IMR-90 (cell line): ENCODE data around the gene TBC1D22A. TPM values are rescaled to one million over a fixed set of nuclear protein-coding genes. Genes with fewer than 3 reads are reported as not detected.

Experiments used
- ATAC-seq: fragments of 200-7000 bp; cut with Tn5 transposase; 2 replicates; pipeline ENCODE4 v1.9.1; 2020; ENCODE audit warnings: low read depth, mild to moderate bottlenecking, moderate library complexity
- BruUV-seq: library from RNA; stranded (reverse); fragments of 400-500 nt; replicated peaks from 2 replicates; lab custom pipeline; 2021; lab: Mats Ljungman, UMichigan
- CTCF ChIA-PET: fragments of 300-600 bp; formaldehyde crosslinking; extraction: SDS; loops from one replicate; lab custom pipeline; 2021; ENCODE audit warnings: antibody characterized with exemption; lab: Yijun Ruan, JAX
- POLR2A ChIA-PET: fragments of 300-600 bp; sonication (Branson Sonifier 250); formaldehyde crosslinking; loops from one replicate; lab custom pipeline; 2022; ENCODE audit warnings: antibody characterized with exemption; ENCODE audit not compliant: unreplicated experiment; lab: Charles Lee
- DNase-seq: peaks from one replicate; pipeline ENCODE4 v3.0.0; 2013
- H2AFZ ChIP-seq: replicated peaks from 2 replicates; pipeline ENCODE3; 2013; ENCODE audit warnings: low read length, mild to moderate bottlenecking; ENCODE audit not compliant: poor library complexity
- H2AK5ac ChIP-seq: 2 replicates; pipeline ENCODE4 v1.6.1; 2013; ENCODE audit warnings: low read depth, low read length, inconsistent platforms
- H2AK9ac ChIP-seq: replicated peaks from 2 replicates; pipeline ENCODE3; 2013; ENCODE audit warnings: mild to moderate bottlenecking, low read depth, low read length, moderate library complexity; ENCODE audit not compliant: poor library complexity
- H2BK120ac ChIP-seq: 2 replicates; pipeline ENCODE4 v1.6.1; 2013; ENCODE audit warnings: low read depth, low read length, inconsistent platforms
- H2BK15ac ChIP-seq: 3 replicates; pipeline ENCODE4 v1.6.1; 2013; ENCODE audit warnings: low read depth, low read length, inconsistent platforms
- H2BK20ac ChIP-seq: 2 replicates; pipeline ENCODE4 v1.6.1; 2013; ENCODE audit warnings: low read depth, mild to moderate bottlenecking, inconsistent platforms, low read length, moderate library complexity
- H2BK5ac ChIP-seq: 2 replicates; pipeline ENCODE4 v1.6.1; 2013; ENCODE audit warnings: mild to moderate bottlenecking, low read depth, low read length, inconsistent platforms; ENCODE audit not compliant: poor library complexity, severe bottlenecking
- H3K14ac ChIP-seq: replicated peaks from 2 replicates; pipeline ENCODE4 v1.6.1; 2013; ENCODE audit warnings: low read depth, low read length, inconsistent platforms
- H3K18ac ChIP-seq: 2 replicates; pipeline ENCODE4 v1.6.1; 2013; ENCODE audit warnings: low read depth, low read length, control low read depth
- H3K23ac ChIP-seq: 2 replicates; pipeline ENCODE4 v1.6.1; 2013; ENCODE audit warnings: low read depth, low read length, inconsistent platforms
- H3K27ac ChIP-seq: 2 replicates; pipeline ENCODE4 v1.5.1; 2013; ENCODE audit warnings: mild to moderate bottlenecking, control low read depth, low read length; ENCODE audit not compliant: insufficient read depth
- H3K27me3 ChIP-seq: 2 replicates; pipeline ENCODE4 v1.6.1; 2013; ENCODE audit warnings: low read length; ENCODE audit not compliant: control insufficient read depth, insufficient read depth
- H3K36me3 ChIP-seq: 2 replicates; pipeline ENCODE4 v1.6.1; 2013; ENCODE audit warnings: low read length, mixed read lengths; ENCODE audit not compliant: control insufficient read depth, insufficient read depth
- H3K4ac ChIP-seq: 2 replicates; pipeline ENCODE4 v1.6.1; 2013; ENCODE audit warnings: low read depth, low read length, inconsistent platforms
- H3K4me1 ChIP-seq: 2 replicates; pipeline ENCODE4 v1.6.1; 2013; ENCODE audit warnings: low read length, mixed read lengths; ENCODE audit not compliant: control insufficient read depth, insufficient read depth
- H3K4me2 ChIP-seq: 2 replicates; pipeline ENCODE4 v1.6.1; 2013; ENCODE audit warnings: low read depth, mild to moderate bottlenecking, control low read depth, low read length, moderate library complexity
- H3K4me3 ChIP-seq: 2 replicates; pipeline ENCODE4 v1.5.1; 2013; ENCODE audit warnings: low read depth, mild to moderate bottlenecking, control low read depth, low read length, moderate library complexity; ENCODE audit not compliant: insufficient read depth
- H3K56ac ChIP-seq: 2 replicates; pipeline ENCODE4 v1.6.1; 2013; ENCODE audit warnings: low read length, inconsistent platforms; ENCODE audit not compliant: insufficient read depth; ENCODE audit errors: extremely low read depth
- H3K79me1 ChIP-seq, 2 experiments: 2 replicates each; pipeline ENCODE4 v1.6.1; 2013; ENCODE audit warnings: low read length in 2 of 2, inconsistent platforms in 1 of 2, low read depth in 1 of 2
- H3K9ac ChIP-seq: 2 replicates; pipeline ENCODE4 v1.6.1; 2013; ENCODE audit warnings: low read depth, low read length, control low read depth
- H3K9me1 ChIP-seq: 2 replicates; pipeline ENCODE4 v1.6.1; 2013; ENCODE audit warnings: low read length, inconsistent platforms; ENCODE audit not compliant: insufficient read depth
- H3K9me3 ChIP-seq: 2 replicates; pipeline ENCODE4 v1.6.1; 2013; ENCODE audit warnings: low read length; ENCODE audit not compliant: control insufficient read depth, insufficient read depth
- H4K20me1 ChIP-seq: 2 replicates; pipeline ENCODE4 v1.6.1; 2013; ENCODE audit warnings: low read length, inconsistent platforms; ENCODE audit not compliant: insufficient read depth
- H4K5ac ChIP-seq: 2 replicates; pipeline ENCODE4 v1.6.1; 2013; ENCODE audit warnings: mild to moderate bottlenecking, low read depth, low read length, control low read depth
- H4K8ac ChIP-seq, 2 experiments: 2 replicates each; pipeline ENCODE4 v1.6.1; 2013; ENCODE audit warnings: low read depth in 2 of 2, low read length in 2 of 2, control low read depth in 1 of 2, inconsistent platforms in 1 of 2
- H4K91ac ChIP-seq: 2 replicates; pipeline ENCODE4 v1.6.1; 2013; ENCODE audit warnings: low read depth, low read length, inconsistent platforms; ENCODE audit not compliant: insufficient read depth
- BHLHE40 ChIP-seq: fragments of 150-350 bp; IDR thresholded peaks from 2 replicates; pipeline ENCODE4 v1.6.1; 2016; ENCODE audit warnings: mild to moderate bottlenecking, low read depth, low read length
- FOS ChIP-seq: fragments of 150-350 bp; IDR thresholded peaks from 2 replicates; pipeline ENCODE4 v1.6.1; 2016; ENCODE audit warnings: low read depth, low read length
- MXI1 ChIP-seq: IDR thresholded peaks from 2 replicates; pipeline ENCODE4 v1.6.1; 2012; ENCODE audit warnings: low read depth, mild to moderate bottlenecking, low read length, moderate library complexity, borderline replicate concordance
- NFE2L2 ChIP-seq: fragments of 150-350 bp; IDR thresholded peaks from 2 replicates; pipeline ENCODE4 v1.6.1; 2016; ENCODE audit warnings: low read depth, mild to moderate bottlenecking, low read length
- RCOR1 ChIP-seq: IDR thresholded peaks from 2 replicates; pipeline ENCODE4 v1.6.1; 2012; ENCODE audit warnings: mild to moderate bottlenecking, low read length, improper control_type of control experiment; ENCODE audit not compliant: insufficient replicate concordance
- SMC3 ChIP-seq: fragments of 150-350 bp; IDR thresholded peaks from 2 replicates; pipeline ENCODE4 v1.6.1; 2016; ENCODE audit warnings: low read depth, mild to moderate bottlenecking, antibody characterized with exemption, low read length, moderate library complexity
- WGBS, 2 experiments: methylation state at CpG; one replicate each; pipeline versions ENCODE4 v1.1.5 to v1.1.7; 2013; ENCODE audit warnings: missing lambda C conversion rate in 2 of 2; ENCODE audit not compliant: insufficient read length in 1 of 2; ENCODE audit errors: extremely low coverage in 2 of 2; 5-methylcytosine and 5-hydroxymethylcytosine counted together
- dilution Hi-C: fragments of 300-500 bp; cut with HindIII; formaldehyde crosslinking; loops from one replicate; pipeline ENCODE4 v1.14.3; 2018; ENCODE audit warnings: low sequenced_read_pairs; ENCODE audit not compliant: unreplicated experiment
- in situ Hi-C: fragments of 300-500 bp; cut with MboI; formaldehyde crosslinking; loops from 3 replicates; pipeline ENCODE4 v1.14.3; 2019; ENCODE audit warnings: low sequenced_read_pairs, inconsistent platforms, mixed read lengths
- intact Hi-C: fragments of 100-400 bp; cut with micrococcal nuclease; formaldehyde crosslinking; loops from 2 replicates; pipeline ENCODE4 v1.10.0; 2022
- polyA plus RNA-seq, 3 experiments: library from polyadenylated mRNA; depleted of rRNA; stranded (reverse); fragments of >200 nt; gene quantifications; 2 replicates each; pipeline ENCODE4 v1.2.3, GENCODE V29; 2012; ENCODE audit warnings: low replicate concordance in 1 of 3
- total RNA-seq: library from RNA; depleted of rRNA; stranded (reverse); fragments of >200 nt; gene quantifications from 2 replicates; pipeline ENCODE4 v1.2.3, GENCODE V29; 2012

TBC1D22A gene
- total and polyA plus RNA-seq, 2 of the 4 experiments (the other 2 are of a cell fraction) = 9.0 to 16.7 TPM

DNA sequence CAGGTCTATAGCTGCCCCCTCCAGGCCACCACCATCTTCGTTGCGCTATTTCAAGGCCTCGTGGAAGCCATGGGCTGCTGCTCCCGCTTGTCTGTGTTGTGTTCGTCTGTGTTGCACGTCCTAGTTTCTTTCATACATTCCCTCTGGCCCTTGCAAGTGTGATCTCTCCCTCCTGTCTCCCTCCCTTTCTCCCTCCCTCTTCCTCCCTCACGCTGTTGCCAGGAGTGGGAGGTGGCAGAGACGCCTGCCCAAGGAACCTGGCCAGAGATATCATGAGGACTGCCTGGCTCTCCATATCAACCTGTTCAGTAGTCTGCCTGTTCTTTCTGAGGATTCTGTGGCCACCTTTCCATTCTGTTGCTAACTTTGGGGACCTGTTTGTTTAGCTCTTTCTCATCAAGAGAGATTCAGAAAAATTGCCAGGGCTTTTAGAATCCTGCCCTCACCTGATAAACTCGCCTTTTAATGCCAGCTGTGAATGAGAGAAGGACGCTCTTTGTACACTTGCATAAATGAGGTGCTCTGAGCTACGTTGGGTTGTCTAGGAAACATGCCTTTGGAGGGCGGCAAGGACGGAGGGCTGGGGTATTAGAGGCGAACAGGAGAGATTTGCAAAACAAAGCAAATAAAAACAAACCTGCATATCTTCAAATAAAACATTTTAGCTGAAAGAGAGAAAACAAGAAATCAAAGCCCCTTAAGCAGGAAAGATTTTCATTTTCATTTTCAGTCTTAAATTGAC lies 185.2 kb downstream of the TBC1D22A start:
- Histone ChIP-seq H3K56ac (no peak overlapping the region), H4K91ac (no peak overlapping the region), H2AK5ac (no peak overlapping the region), H3K36me3 (peaks cover 9% of the 10 kb centered on the region; the same call in 1 of the 2 replicates), H2BK15ac (no peak overlapping the region), H2BK5ac (no peak overlapping the region), H3K4me1 (no peaks in the 10 kb centered on the region), H2AK9ac (peak overlapping the region; percentile 22), H3K23ac (no peak overlapping the region), H3K27ac (no peak overlapping the region), H3K9ac (no peak overlapping the region), H3K14ac (no peak overlapping the region), H3K18ac (no peak overlapping the region), H3K9me1 (peaks cover 8% of the 10 kb centered on the region), H4K8ac (no peak overlapping the region), H4K5ac (no peak overlapping the region), H4K20me1 (0 out of 2 replicates have a peak, but pooled peaks cover 5% of the 10 kb centered on the region), H2AFZ (no peak overlapping the region), H3K79me1 (peaks cover 4 to 27% of the 10 kb centered on the region in 2 experiments), H3K9me3 (no peaks in the 10 kb centered on the region), H2BK120ac (no peak overlapping the region), H2BK20ac (no peak overlapping the region), H3K27me3 (no peaks in the 10 kb centered on the region), H3K4me2 (no peak overlapping the region), H3K4me3 (no peak overlapping the region), H3K4ac (no peak overlapping the region)
- POLR2A ChIA-PET = no interaction called here
- TF ChIP-seq MXI1 (no peak), RCOR1 (no peak), FOS (no peak), BHLHE40 (no peak), SMC3 (no peak), NFE2L2 (no peak)
- CTCF ChIA-PET = interaction anchor here (0.6 kb wide), 1 partner anchor 10 kb away, joined by 3 read pairs; no protein-coding TSS in a partner anchor
- dilution Hi-C loops = no loop called here
- ATAC-seq (no peak), DNase-seq (no peak)
- in situ Hi-C loops = no loop called here
- WGBS, 2 experiments = 100% methylated on average over 4 of the region's 14 CpGs; no CpG with 5 or more reads in 1 of the 2 experiments
- no TSS peak for BruUV-seq
- intact Hi-C loops = no loop called here
